Measurements from ENCODE around the gene FAM20C. TPM values are rescaled to one million over a fixed set of nuclear protein-coding genes. Genes with fewer than 3 reads are reported as not detected.

FAM20C gene
- total and polyA plus RNA-seq, 10 of the 15 experiments (the other 5 are each of a cell fraction or from before 2014, with no cell fraction given) = 0.44 TPM; not detected in 9

DNA sequence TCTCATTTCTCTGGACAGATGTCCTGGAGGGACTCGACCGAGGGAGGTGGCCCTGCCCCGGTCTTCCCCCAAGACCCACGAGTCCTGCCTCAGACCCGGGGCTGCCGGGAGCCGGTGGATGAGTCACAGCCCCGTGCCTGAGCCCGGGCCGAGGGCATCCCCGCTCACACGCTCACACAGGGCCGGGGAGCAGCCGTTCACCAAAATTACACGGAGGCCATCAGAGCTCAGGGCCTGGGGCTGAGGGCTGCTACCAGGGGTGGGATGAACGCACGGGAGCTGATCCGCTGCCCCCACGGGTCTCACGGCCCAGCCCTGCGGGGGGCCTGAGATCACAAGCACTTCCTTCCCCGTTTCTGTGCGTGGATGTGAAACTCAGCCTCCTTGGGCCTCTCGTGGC is 17.5 kb downstream of the FAM20C start:
- ChIA-PET RAD21 (ENCODE audit: unreplicated experiment) (no interaction called here), POLR2A (no interaction called here), CTCF (no interaction called here), SMC1A (ENCODE audit: uncharacterized antibody, unreplicated experiment) (no interaction called here)
- H3K36me3 ChIP-seq (ENCODE audit: control insufficient read depth in 2 of 2, insufficient read depth in 2 of 2, low read length in 1 of 2) = no peaks in the 10 kb centered on the region
- no peak overlapping the region for H2AFZ ChIP-seq (ENCODE audit: control insufficient read depth, low read depth, low read length)
- ATAC-seq (no peak), FAIRE-seq (no peak), DNase-seq (ENCODE audit: low read depth, low spot score) (no peak)
- H4K20me1 ChIP-seq (ENCODE audit: control insufficient read depth, insufficient read depth) = no peaks in the 10 kb centered on the region
- no peaks in the 10 kb centered on the region for H3K27me3 ChIP-seq (replicated peaks in 1 of 2; ENCODE audit: control insufficient read depth in 2 of 2, insufficient read depth in 2 of 2, low read length in 1 of 2)
- 36% methylated on average over 24 of the region's 24 CpGs for WGBS (ENCODE audit: insufficient coverage, insufficient replicate concordance, low lambda C conversion rate, missing lambda C conversion rate)
- no peaks in the 10 kb centered on the region for H3K4me1 ChIP-seq (ENCODE audit: control insufficient read depth, insufficient read depth, low read length)
- TF ChIP-seq BCLAF1 (IDR thresholded peaks at IDR 0.05) = no peak
- TF ChIP-seq ZNF217 (IDR thresholded peaks at IDR 0.05) = no peak
- no peak for TF ChIP-seq ZNF24 (IDR thresholded peaks at IDR 0.05)
- no peak overlapping the region for H3K4me2 ChIP-seq (ENCODE audit: control insufficient read depth, insufficient read depth)
- BruUV-seq (replicated peaks) = no TSS peak
- H3K27ac ChIP-seq (ENCODE audit: control insufficient read depth, insufficient read depth) = no peak overlapping the region
- H3K9me3 ChIP-seq (replicated peaks; ENCODE audit: control insufficient read depth, insufficient read depth, low read length) = peaks cover 2% of the 10 kb centered on the region; the same call in 1 of the 3 replicates
- in situ Hi-C loops (cut with MboI) = no loop called here
- intact Hi-C loops (cut with micrococcal nuclease; ENCODE audit: unreplicated experiment) = no loop called here
- H3K79me2 ChIP-seq (ENCODE audit: control insufficient read depth, insufficient read depth, low read length) = no peaks in the 10 kb centered on the region
- H3K4me3 ChIP-seq = no peak overlapping the region
- no peak overlapping the region for H3K9ac ChIP-seq (ENCODE audit: control insufficient read depth, insufficient read depth, low read length)

GRCh38 chr7:210401-210925 is 18.1 kb downstream of the FAM20C start:
- SMC1A ChIA-PET (ENCODE audit: uncharacterized antibody, unreplicated experiment) = no interaction called here
- Histone ChIP-seq H3K4me2 (ENCODE audit: control insufficient read depth, insufficient read depth) (no peak overlapping the region), H3K27me3 (replicated peaks in 1 of 2; ENCODE audit: control insufficient read depth in 2 of 2, insufficient read depth in 2 of 2, low read length in 1 of 2) (no peaks in the 10 kb centered on the region), H4K20me1 (ENCODE audit: control insufficient read depth, insufficient read depth) (no peaks in the 10 kb centered on the region), H3K9ac (ENCODE audit: control insufficient read depth, insufficient read depth, low read length) (no peak overlapping the region), H3K79me2 (ENCODE audit: control insufficient read depth, insufficient read depth, low read length) (no peaks in the 10 kb centered on the region), H3K36me3 (ENCODE audit: control insufficient read depth in 2 of 2, insufficient read depth in 2 of 2, low read length in 1 of 2) (no peaks in the 10 kb centered on the region), H3K27ac (ENCODE audit: control insufficient read depth, insufficient read depth) (no peak overlapping the region), H3K9me3 (replicated peaks; ENCODE audit: control insufficient read depth, insufficient read depth, low read length) (no peaks in the 10 kb centered on the region; the same call in 2 of the 3 replicates), H2AFZ (ENCODE audit: control insufficient read depth, low read depth, low read length) (no peak overlapping the region), H3K4me3 (no peak overlapping the region), H3K4me1 (ENCODE audit: control insufficient read depth, insufficient read depth, low read length) (no peaks in the 10 kb centered on the region)
- WGBS (ENCODE audit: insufficient coverage, insufficient replicate concordance, low lambda C conversion rate, missing lambda C conversion rate) = 72% methylated on average over 31 of the region's 31 CpGs
- ATAC-seq (no peak), FAIRE-seq (no peak), DNase-seq (ENCODE audit: low read depth, low spot score) (no peak)
- POLR2A ChIA-PET = no interaction called here
- RAD21 ChIA-PET (ENCODE audit: unreplicated experiment) = no interaction called here
- BruUV-seq (replicated peaks) = no TSS peak
- in situ Hi-C loops (cut with MboI) (no loop called here), intact Hi-C loops (cut with micrococcal nuclease; ENCODE audit: unreplicated experiment) (no loop called here)
- CTCF ChIA-PET = no interaction called here
- TF ChIP-seq RCOR1 (conservative IDR thresholded peaks at IDR 0.05; ENCODE audit: low read depth, low read length) (no peak), EGR1 (IDR thresholded peaks at IDR 0.05; ENCODE audit: borderline replicate concordance in 1 of 2, low read depth in 2 of 2, low read length in 2 of 2) (no peak), NR2F1 (conservative IDR thresholded peaks at IDR 0.05) (no peak), CEBPB (IDR thresholded peaks at IDR 0.05; ENCODE audit: borderline replicate concordance in 1 of 2, low read depth in 2 of 2, low read length in 2 of 2) (no peak), SMAD5 (IDR thresholded peaks at IDR 0.05; ENCODE audit: low read depth) (no peak)
- TF ChIP-seq, protein P1, sequence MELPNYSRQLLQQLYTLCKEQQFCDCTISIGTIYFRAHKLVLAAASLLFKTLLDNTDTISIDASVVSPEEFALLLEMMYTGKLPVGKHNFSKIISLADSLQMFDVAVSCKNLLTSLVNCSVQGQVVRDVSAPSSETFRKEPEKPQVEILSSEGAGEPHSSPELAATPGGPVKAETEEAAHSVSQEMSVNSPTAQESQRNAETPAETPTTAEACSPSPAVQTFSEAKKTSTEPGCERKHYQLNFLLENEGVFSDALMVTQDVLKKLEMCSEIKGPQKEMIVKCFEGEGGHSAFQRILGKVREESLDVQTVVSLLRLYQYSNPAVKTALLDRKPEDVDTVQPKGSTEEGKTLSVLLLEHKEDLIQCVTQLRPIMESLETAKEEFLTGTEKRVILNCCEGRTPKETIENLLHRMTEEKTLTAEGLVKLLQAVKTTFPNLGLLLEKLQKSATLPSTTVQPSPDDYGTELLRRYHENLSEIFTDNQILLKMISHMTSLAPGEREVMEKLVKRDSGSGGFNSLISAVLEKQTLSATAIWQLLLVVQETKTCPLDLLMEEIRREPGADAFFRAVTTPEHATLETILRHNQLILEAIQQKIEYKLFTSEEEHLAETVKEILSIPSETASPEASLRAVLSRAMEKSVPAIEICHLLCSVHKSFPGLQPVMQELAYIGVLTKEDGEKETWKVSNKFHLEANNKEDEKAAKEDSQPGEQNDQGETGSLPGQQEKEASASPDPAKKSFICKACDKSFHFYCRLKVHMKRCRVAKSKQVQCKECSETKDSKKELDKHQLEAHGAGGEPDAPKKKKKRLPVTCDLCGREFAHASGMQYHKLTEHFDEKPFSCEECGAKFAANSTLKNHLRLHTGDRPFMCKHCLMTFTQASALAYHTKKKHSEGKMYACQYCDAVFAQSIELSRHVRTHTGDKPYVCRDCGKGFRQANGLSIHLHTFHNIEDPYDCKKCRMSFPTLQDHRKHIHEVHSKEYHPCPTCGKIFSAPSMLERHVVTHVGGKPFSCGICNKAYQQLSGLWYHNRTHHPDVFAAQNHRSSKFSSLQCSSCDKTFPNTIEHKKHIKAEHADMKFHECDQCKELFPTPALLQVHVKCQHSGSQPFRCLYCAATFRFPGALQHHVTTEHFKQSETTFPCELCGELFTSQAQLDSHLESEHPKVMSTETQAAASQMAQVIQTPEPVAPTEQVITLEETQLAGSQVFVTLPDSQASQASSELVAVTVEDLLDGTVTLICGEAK (IDR thresholded peaks at IDR 0.05; ENCODE audit: borderline replicate concordance) = no peak
- TF ChIP-seq, protein P2, sequence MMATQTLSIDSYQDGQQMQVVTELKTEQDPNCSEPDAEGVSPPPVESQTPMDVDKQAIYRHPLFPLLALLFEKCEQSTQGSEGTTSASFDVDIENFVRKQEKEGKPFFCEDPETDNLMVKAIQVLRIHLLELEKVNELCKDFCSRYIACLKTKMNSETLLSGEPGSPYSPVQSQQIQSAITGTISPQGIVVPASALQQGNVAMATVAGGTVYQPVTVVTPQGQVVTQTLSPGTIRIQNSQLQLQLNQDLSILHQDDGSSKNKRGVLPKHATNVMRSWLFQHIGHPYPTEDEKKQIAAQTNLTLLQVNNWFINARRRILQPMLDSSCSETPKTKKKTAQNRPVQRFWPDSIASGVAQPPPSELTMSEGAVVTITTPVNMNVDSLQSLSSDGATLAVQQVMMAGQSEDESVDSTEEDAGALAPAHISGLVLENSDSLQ (IDR thresholded peaks at IDR 0.05) = no peak
